DOHH2 (cell line): ENCODE data around the gene DIDO1.

Experiments used
- H3F3A ChIP-seq: fragments of 200-600 bp; sonication (generic), shearing (Covaris generic); 2 replicates; pipeline ENCODE4 v1.6.0; 2016; ENCODE audit warnings: antibody characterized with exemption, mild to moderate bottlenecking; ENCODE audit not compliant: control insufficient read depth, insufficient read depth
- H3K27ac ChIP-seq: fragments of 200-600 bp; sonication (generic); 2 replicates; pipeline ENCODE4 v1.5.1; 2014; ENCODE audit warnings: low read depth, mild to moderate bottlenecking, low read length, moderate library complexity
- H3K27me3 ChIP-seq: fragments of 200-600 bp; sonication (generic); 2 replicates; pipeline ENCODE4 v1.6.1; 2014; ENCODE audit warnings: mild to moderate bottlenecking, low read length, mixed read lengths; ENCODE audit not compliant: control insufficient read depth
- H3K36me3 ChIP-seq: fragments of 200-600 bp; sonication (generic); 2 replicates; pipeline ENCODE4 v1.6.1; 2014; ENCODE audit warnings: mild to moderate bottlenecking, low read length, moderate library complexity, mixed read lengths; ENCODE audit not compliant: control insufficient read depth
- H3K4me1 ChIP-seq: fragments of 200-600 bp; sonication (generic); 2 replicates; pipeline ENCODE4 v1.6.1; 2014; ENCODE audit warnings: mild to moderate bottlenecking, low read length, mixed read lengths; ENCODE audit not compliant: control insufficient read depth
- H3K4me2 ChIP-seq: fragments of 200-600 bp; sonication (generic); 2 replicates; pipeline ENCODE4 v1.6.0; 2014; ENCODE audit warnings: mild to moderate bottlenecking, low read length, moderate library complexity
- H3K4me3 ChIP-seq: fragments of 200-600 bp; sonication (generic); 2 replicates; pipeline ENCODE4 v1.5.1; 2014; ENCODE audit warnings: mild to moderate bottlenecking, low read length, mixed read lengths
- H3K79me2 ChIP-seq: fragments of 200-600 bp; sonication (generic); 2 replicates; pipeline ENCODE4 v1.6.1; 2014; ENCODE audit warnings: mild to moderate bottlenecking, low read length, mixed read lengths; ENCODE audit not compliant: control insufficient read depth
- H3K9me2 ChIP-seq: fragments of 200-600 bp; sonication (generic); replicated peaks from 2 replicates; pipeline ENCODE4 v1.6.1; 2014; ENCODE audit warnings: mild to moderate bottlenecking, low read length, mixed read lengths; ENCODE audit not compliant: control insufficient read depth
- H3K9me3 ChIP-seq: fragments of 200-600 bp; sonication (generic); 2 replicates; pipeline ENCODE4 v1.6.1; 2014; ENCODE audit warnings: antibody characterized with exemption, low read length, mixed read lengths; ENCODE audit not compliant: control insufficient read depth, insufficient read depth
- H4K20me1 ChIP-seq: fragments of 200-600 bp; sonication (generic); 2 replicates; pipeline ENCODE4 v1.6.0; 2014; ENCODE audit warnings: low read depth, mild to moderate bottlenecking, antibody characterized with exemption, low read length, moderate library complexity; ENCODE audit not compliant: control insufficient read depth, insufficient read depth
- CTCF ChIP-seq: fragments of 200-600 bp; sonication (generic); IDR thresholded peaks from one replicate; pipeline ENCODE4 v1.5.1; 2014; ENCODE audit warnings: antibody characterized with exemption, mild to moderate bottlenecking, low read depth, low read length; ENCODE audit not compliant: poor library complexity, severe bottlenecking
- EZH2phosphoT487 ChIP-seq: fragments of 200-600 bp; sonication (generic); IDR thresholded peaks from 2 replicates; pipeline ENCODE4 v1.6.1; 2017; ENCODE audit warnings: borderline replicate concordance, mild to moderate bottlenecking, antibody characterized with exemption, low read length, moderate library complexity, mixed read lengths

DIDO1 gene

GRCh38 chr20:62908971-62909791, 17.1 kb downstream of the DIDO1 start:
- H4K20me1 ChIP-seq, result peaks cover 28% of the 10 kb centered on the region; the same call in 1 of the 2 replicates
- H3K79me2 ChIP-seq, result peaks cover 79% of the 10 kb centered on the region
- TF ChIP-seq EZH2phosphoT487 (no peak), CTCF (no peak)
- H3K4me3 ChIP-seq, result no peak overlapping the region
- no peak overlapping the region for H3K27ac ChIP-seq
- no peaks in the 10 kb centered on the region for H3K4me1 ChIP-seq
- no peaks in the 10 kb centered on the region for H3K27me3 ChIP-seq
- peaks cover 94% of the 10 kb centered on the region for H3K36me3 ChIP-seq
- H3K9me2 ChIP-seq, result no peaks in the 10 kb centered on the region
- no peaks in the 10 kb centered on the region for H3K9me3 ChIP-seq
- H3K4me2 ChIP-seq, result no peak overlapping the region
- H3F3A ChIP-seq, result peaks cover 4% of the 10 kb centered on the region

- TF ChIP-seq EZH2phosphoT487, result no peak
- peak; percentile 77 for TF ChIP-seq CTCF
- H4K20me1 ChIP-seq, result peaks cover 23% of the 10 kb centered on the region; the same call in 1 of the 2 replicates
- H3F3A ChIP-seq, result peaks cover 9% of the 10 kb centered on the region; the same call in 1 of the 2 replicates
Observed at GRCh38 chr20:62907384-62908317, 18.7 kb downstream of the DIDO1 start.

GRCh38 chr20:62906647-62907375, 19.5 kb downstream of the DIDO1 start:
- Histone ChIP-seq H4K20me1 (peaks cover 19% of the 10 kb centered on the region; the same call in 1 of the 2 replicates), H3K4me1 (peaks cover 3% of the 10 kb centered on the region), H3K27me3 (no peaks in the 10 kb centered on the region), H3K27ac (no peak overlapping the region), H3K36me3 (peaks cover 93% of the 10 kb centered on the region), H3K79me2 (peaks cover 56% of the 10 kb centered on the region), H3K9me2 (no peaks in the 10 kb centered on the region), H3F3A (peaks cover 14% of the 10 kb centered on the region), H3K4me2 (no peak overlapping the region), H3K4me3 (no peak overlapping the region), H3K9me3 (no peaks in the 10 kb centered on the region)
- TF ChIP-seq EZH2phosphoT487 (no peak), CTCF (no peak)

More at GRCh38 chr20:62907384-62908317, 18.7 kb downstream of the DIDO1 start:
- Histone ChIP-seq H3K9me2 (no peaks in the 10 kb centered on the region), H3K9me3 (no peaks in the 10 kb centered on the region), H3K36me3 (peaks cover 92% of the 10 kb centered on the region), H3K27ac (no peak overlapping the region), H3K27me3 (no peaks in the 10 kb centered on the region), H3K4me2 (no peak overlapping the region), H3K79me2 (peaks cover 64% of the 10 kb centered on the region), H3K4me3 (no peak overlapping the region), H3K4me1 (no peaks in the 10 kb centered on the region)
